K562 (cell line): Measurements from ENCODE around the gene TYW1B. TPM values are rescaled to one million over a fixed set of nuclear protein-coding genes. Genes with fewer than 3 reads are reported as not detected.
A peak's percentile ranks its signal among the peaks of the same experiment; 100 is the strongest.

Source experiments
- BCOR ChIP-seq: fragments of 450-650 bp; IDR thresholded peaks from 2 replicates; pipeline ENCODE4 v1.6.1; 2016
- CBFA2T3 ChIP-seq: fragments of 450-650 bp; IDR thresholded peaks from 2 replicates; pipeline ENCODE4 v1.6.1; 2017
- CCAR2 ChIP-seq: fragments of 200-400 bp; formaldehyde crosslinking; IDR thresholded peaks from 2 replicates; pipeline ENCODE4 v1.6.1; 2017; ENCODE audit warnings: mild to moderate bottlenecking, low read depth, low read length
- EGR1 ChIP-seq: fragments of 450-650 bp; conservative IDR thresholded peaks from 2 replicates; pipeline ENCODE4 v1.6.1; 2017; ENCODE audit warnings: mild to moderate bottlenecking
- ETV5 ChIP-seq: sonication (generic); formaldehyde crosslinking; IDR thresholded peaks from 2 replicates; pipeline ENCODE4 v1.4.0; 2020; ENCODE audit warnings: low read depth, mild to moderate bottlenecking, missing genetic modification reagents
- HDAC3 ChIP-seq: fragments of 450-650 bp; IDR thresholded peaks from 2 replicates; pipeline ENCODE4 v1.6.1; 2018; ENCODE audit warnings: borderline replicate concordance, mild to moderate bottlenecking, moderate library complexity; ENCODE audit not compliant: partially characterized antibody
- HMBOX1 ChIP-seq: sonication (generic); IDR thresholded peaks from 2 replicates; pipeline ENCODE4 v1.6.1; 2016
- NRF1 ChIP-seq, 2 experiments: fragments of 450-650 bp; IDR thresholded peaks in 1 of 2; conservative IDR thresholded peaks in 1 of 2; 2 replicates each; pipeline ENCODE4 v1.6.1; 2014; ENCODE audit warnings: mild to moderate bottlenecking in 2 of 2
- TCF3 ChIP-seq: sonication (generic); formaldehyde crosslinking; IDR thresholded peaks from 2 replicates; pipeline ENCODE4 v1.4.0; 2020; ENCODE audit warnings: mild to moderate bottlenecking, missing genetic modification reagents
- ZBTB2 ChIP-seq: fragments of 450-650 bp; IDR thresholded peaks from 2 replicates; pipeline ENCODE4 v1.6.1; 2016; ENCODE audit warnings: antibody characterized with exemption
- ZBTB33 ChIP-seq: sonication (generic); formaldehyde crosslinking; IDR thresholded peaks from 2 replicates; pipeline ENCODE4 v1.8.1; 2023; ENCODE audit warnings: mild to moderate bottlenecking, missing genetic modification reagents
- ZNF133 ChIP-seq: fragments of 250-450 bp; sonication (Bioruptor Pico); IDR thresholded peaks from 2 replicates; pipeline ENCODE4 v1.4.0; 2020; ENCODE audit warnings: mild to moderate bottlenecking
- ZNF431 ChIP-seq: sonication (generic); formaldehyde crosslinking; IDR thresholded peaks from 2 replicates; pipeline ENCODE4 v1.8.0; 2022; ENCODE audit warnings: mild to moderate bottlenecking, missing genetic modification reagents
- polyA plus RNA-seq, 8 experiments: library from polyadenylated mRNA; depleted of rRNA in 4 of 8; stranded (reverse) in 5 of 8; unstranded in 3 of 8; fragments of >200 nt; fragmentation: Nextera tagmentation in 2 of 8; fragmentation: Illumina TruSeq in 1 of 8; extraction: Ambion mirVana in 2 of 8; extraction: Trizol in 1 of 8; gene quantifications; 2 replicates each; pipeline versions ENCODE4 v1.2.1 to v1.2.3, GENCODE V29; 2011 to 2014; ENCODE audit warnings: inconsistent platforms in 1 of 8, missing spikeins in 1 of 8
- total RNA-seq, 7 experiments: library from RNA; depleted of rRNA in 6 of 7; stranded (reverse); fragments of >200 nt in 6 of 7; fragmentation: Illumina TruSeq in 2 of 7; extraction: Trizol in 2 of 7; gene quantifications; 2 replicates each; pipeline versions ENCODE4 v1.2.1 to v1.2.3, GENCODE V29; 2011 to 2021; ENCODE audit warnings: low replicate concordance in 1 of 7
- TF ChIP-seq, protein P1 (sequence below): sonication (generic); formaldehyde crosslinking; IDR thresholded peaks from 2 replicates; pipeline ENCODE4 v1.8.0; 2022; ENCODE audit warnings: missing genetic modification reagents, mild to moderate bottlenecking, moderate library complexity, borderline replicate concordance
- TF ChIP-seq, protein P2 (sequence below), 2 experiments: fragments of 450-650 bp; IDR thresholded peaks; 2 replicates each; pipeline ENCODE4 v1.6.1; 2016
- TF ChIP-seq, protein P3 (sequence below): sonication (generic); formaldehyde crosslinking; IDR thresholded peaks from 2 replicates; pipeline ENCODE4 v1.8.0; 2023; ENCODE audit warnings: missing genetic modification reagents, mild to moderate bottlenecking, borderline replicate concordance

The TYW1B gene
- total and polyA plus RNA-seq, 9 of the 15 experiments (the other 6 are each of a cell fraction or from before 2014, with no cell fraction given) = 5.8 to 14.7 (median 9.8) TPM

DNA sequence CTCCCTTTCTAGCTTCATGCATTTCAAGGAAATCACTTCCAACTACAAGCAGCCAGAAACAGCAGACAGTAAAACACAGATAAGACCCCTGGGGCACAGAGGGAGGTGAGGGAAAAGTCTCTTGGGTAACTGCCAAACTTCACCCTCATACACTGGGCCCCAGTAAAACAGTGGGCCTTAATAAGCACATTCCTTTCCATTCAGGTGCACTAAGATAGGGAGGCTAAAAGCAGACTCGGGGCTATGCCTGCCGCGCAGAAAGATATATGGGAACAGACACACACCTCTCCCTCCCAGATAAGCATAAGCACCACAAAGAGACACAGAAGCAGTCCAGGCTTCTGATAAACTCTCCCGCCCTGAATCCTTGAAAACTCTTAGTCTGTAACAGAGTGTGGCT lies 117.0 kb downstream of the TYW1B start (continued):
- peak; percentile 87 for TF ChIP-seq HMBOX1
- no peak for TF ChIP-seq CCAR2
- no peak for TF ChIP-seq ZNF431 (CRISPR knock-in tag)
- TF ChIP-seq CBFA2T3 = peak; percentile 100
- no peak for TF ChIP-seq ZNF133 (CRISPR knock-in tag)
- TF ChIP-seq ZBTB33 (CRISPR knock-in tag) = peak; percentile 35; the same call in 1 of the 2 replicates
- TF ChIP-seq, protein P1, sequence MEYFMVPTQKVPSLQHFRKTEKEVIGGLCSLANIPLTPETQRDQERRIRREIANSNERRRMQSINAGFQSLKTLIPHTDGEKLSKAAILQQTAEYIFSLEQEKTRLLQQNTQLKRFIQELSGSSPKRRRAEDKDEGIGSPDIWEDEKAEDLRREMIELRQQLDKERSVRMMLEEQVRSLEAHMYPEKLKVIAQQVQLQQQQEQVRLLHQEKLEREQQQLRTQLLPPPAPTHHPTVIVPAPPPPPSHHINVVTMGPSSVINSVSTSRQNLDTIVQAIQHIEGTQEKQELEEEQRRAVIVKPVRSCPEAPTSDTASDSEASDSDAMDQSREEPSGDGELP (CRISPR knock-in tag) = peak; percentile 25; the same call in 1 of the 2 replicates
- peak; percentile 87 for TF ChIP-seq ZBTB2
- TF ChIP-seq EGR1 = peak; percentile 28; the same call in 1 of the 2 replicates
- peak; percentile 96 for TF ChIP-seq HDAC3
- peak; percentile 91 for TF ChIP-seq BCOR
- TF ChIP-seq NRF1 (conservative IDR thresholded peaks at IDR 0.05 in 1 of 2, IDR thresholded peaks at IDR 0.05 in 1 of 2) = peak; percentile 51 to 56; a peak in 3 of 4 replicates
- TF ChIP-seq ETV5 (CRISPR knock-in tag) = peak; percentile 35; the same call in 1 of the 2 replicates
- TF ChIP-seq, protein P2, sequence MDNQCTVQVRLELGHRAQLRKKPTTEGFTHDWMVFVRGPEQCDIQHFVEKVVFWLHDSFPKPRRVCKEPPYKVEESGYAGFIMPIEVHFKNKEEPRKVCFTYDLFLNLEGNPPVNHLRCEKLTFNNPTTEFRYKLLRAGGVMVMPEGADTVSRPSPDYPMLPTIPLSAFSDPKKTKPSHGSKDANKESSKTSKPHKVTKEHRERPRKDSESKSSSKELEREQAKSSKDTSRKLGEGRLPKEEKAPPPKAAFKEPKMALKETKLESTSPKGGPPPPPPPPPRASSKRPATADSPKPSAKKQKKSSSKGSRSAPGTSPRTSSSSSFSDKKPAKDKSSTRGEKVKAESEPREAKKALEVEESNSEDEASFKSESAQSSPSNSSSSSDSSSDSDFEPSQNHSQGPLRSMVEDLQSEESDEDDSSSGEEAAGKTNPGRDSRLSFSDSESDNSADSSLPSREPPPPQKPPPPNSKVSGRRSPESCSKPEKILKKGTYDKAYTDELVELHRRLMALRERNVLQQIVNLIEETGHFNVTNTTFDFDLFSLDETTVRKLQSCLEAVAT (IDR thresholded peaks at IDR 0.05) = peak in 1 of 2 experiments; percentile 65; a peak in 1 of 4 replicates
- TF ChIP-seq, protein P3, sequence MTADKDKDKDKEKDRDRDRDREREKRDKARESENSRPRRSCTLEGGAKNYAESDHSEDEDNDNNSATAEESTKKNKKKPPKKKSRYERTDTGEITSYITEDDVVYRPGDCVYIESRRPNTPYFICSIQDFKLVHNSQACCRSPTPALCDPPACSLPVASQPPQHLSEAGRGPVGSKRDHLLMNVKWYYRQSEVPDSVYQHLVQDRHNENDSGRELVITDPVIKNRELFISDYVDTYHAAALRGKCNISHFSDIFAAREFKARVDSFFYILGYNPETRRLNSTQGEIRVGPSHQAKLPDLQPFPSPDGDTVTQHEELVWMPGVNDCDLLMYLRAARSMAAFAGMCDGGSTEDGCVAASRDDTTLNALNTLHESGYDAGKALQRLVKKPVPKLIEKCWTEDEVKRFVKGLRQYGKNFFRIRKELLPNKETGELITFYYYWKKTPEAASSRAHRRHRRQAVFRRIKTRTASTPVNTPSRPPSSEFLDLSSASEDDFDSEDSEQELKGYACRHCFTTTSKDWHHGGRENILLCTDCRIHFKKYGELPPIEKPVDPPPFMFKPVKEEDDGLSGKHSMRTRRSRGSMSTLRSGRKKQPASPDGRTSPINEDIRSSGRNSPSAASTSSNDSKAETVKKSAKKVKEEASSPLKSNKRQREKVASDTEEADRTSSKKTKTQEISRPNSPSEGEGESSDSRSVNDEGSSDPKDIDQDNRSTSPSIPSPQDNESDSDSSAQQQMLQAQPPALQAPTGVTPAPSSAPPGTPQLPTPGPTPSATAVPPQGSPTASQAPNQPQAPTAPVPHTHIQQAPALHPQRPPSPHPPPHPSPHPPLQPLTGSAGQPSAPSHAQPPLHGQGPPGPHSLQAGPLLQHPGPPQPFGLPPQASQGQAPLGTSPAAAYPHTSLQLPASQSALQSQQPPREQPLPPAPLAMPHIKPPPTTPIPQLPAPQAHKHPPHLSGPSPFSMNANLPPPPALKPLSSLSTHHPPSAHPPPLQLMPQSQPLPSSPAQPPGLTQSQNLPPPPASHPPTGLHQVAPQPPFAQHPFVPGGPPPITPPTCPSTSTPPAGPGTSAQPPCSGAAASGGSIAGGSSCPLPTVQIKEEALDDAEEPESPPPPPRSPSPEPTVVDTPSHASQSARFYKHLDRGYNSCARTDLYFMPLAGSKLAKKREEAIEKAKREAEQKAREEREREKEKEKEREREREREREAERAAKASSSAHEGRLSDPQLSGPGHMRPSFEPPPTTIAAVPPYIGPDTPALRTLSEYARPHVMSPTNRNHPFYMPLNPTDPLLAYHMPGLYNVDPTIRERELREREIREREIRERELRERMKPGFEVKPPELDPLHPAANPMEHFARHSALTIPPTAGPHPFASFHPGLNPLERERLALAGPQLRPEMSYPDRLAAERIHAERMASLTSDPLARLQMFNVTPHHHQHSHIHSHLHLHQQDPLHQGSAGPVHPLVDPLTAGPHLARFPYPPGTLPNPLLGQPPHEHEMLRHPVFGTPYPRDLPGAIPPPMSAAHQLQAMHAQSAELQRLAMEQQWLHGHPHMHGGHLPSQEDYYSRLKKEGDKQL = no peak
- TF ChIP-seq TCF3 = peak; percentile 98
